Fibroblast of mammary gland (primary cell): Measurements from ENCODE around the gene CPNE6.

ENCODE experiments used
- DNase-seq: peaks from one replicate; pipeline ENCODE4 v3.0.0-alpha.2; 2010; ENCODE audit warnings: low read depth
- H3K4me3 ChIP-seq: 2 replicates; pipeline ENCODE4 v1.5.1; 2011; ENCODE audit warnings: low read depth, mild to moderate bottlenecking, low read length, moderate library complexity; ENCODE audit not compliant: control insufficient read depth
- TF ChIP-seq, protein P1 (sequence below): conservative IDR thresholded peaks from 2 replicates; pipeline ENCODE4 v1.5.1; 2011; ENCODE audit warnings: low read depth, low read length, inconsistent platforms; ENCODE audit not compliant: control insufficient read depth, insufficient read depth

Gene CPNE6

GRCh38 chr14:24108336-24108874, 37.0 kb downstream of the CPNE6 start:
- no peak overlapping the region for H3K4me3 ChIP-seq
- DNase-seq: no peak
- TF ChIP-seq, protein P1, sequence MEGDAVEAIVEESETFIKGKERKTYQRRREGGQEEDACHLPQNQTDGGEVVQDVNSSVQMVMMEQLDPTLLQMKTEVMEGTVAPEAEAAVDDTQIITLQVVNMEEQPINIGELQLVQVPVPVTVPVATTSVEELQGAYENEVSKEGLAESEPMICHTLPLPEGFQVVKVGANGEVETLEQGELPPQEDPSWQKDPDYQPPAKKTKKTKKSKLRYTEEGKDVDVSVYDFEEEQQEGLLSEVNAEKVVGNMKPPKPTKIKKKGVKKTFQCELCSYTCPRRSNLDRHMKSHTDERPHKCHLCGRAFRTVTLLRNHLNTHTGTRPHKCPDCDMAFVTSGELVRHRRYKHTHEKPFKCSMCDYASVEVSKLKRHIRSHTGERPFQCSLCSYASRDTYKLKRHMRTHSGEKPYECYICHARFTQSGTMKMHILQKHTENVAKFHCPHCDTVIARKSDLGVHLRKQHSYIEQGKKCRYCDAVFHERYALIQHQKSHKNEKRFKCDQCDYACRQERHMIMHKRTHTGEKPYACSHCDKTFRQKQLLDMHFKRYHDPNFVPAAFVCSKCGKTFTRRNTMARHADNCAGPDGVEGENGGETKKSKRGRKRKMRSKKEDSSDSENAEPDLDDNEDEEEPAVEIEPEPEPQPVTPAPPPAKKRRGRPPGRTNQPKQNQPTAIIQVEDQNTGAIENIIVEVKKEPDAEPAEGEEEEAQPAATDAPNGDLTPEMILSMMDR: no peak

GRCh38 chr14:24110060-24110459, 38.7 kb downstream of the CPNE6 start:
- DNase-seq: no peak
- TF ChIP-seq, protein P1: no peak
- no peak overlapping the region for H3K4me3 ChIP-seq

DNA sequence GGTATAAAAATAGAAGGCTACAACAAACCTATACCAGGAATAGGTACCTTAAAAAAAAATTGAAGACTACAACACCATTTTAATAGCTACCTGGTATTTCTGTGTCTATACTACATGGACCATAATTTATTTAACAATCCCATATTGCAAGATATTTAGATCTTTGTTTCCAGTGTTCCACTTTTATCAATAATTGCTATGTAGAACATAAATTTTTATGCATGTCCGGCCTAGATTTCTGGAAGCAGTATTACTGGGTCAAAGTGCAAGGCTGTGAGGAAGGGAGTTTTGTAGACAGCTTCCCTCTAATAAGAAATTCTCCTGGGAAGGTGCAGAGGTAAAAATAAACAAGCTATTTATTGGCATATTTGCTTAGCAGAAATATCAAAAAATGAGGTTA, 39.2 kb downstream of the CPNE6 start:
- no peak for DNase-seq
- H3K4me3 ChIP-seq: no peak overlapping the region
- TF ChIP-seq, protein P1: no peak

DNA sequence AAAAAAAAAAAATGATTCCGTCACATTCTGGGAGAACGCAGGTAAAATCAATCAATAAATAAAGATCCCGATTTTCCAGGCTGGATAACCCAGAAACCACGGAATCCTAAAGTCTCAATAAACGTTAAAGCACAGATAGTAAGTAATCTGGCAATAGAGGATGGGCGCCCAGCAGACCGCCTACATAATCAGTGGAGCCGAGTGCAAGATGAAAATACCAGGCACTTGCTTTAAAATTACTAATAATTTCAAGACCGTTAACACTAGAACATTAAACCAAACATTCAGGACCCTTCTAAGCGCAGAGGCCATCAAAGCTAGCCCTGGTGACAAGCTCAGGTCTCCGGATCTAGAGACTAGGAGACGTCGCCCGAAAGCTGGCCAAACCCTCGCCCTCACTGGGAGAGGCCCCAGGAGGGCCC, 42.0 kb downstream of the CPNE6 start:
- TF ChIP-seq, protein P1: no peak
- H3K4me3 ChIP-seq: peak overlapping the region; percentile 89
- DNase-seq: no peak

DNA sequence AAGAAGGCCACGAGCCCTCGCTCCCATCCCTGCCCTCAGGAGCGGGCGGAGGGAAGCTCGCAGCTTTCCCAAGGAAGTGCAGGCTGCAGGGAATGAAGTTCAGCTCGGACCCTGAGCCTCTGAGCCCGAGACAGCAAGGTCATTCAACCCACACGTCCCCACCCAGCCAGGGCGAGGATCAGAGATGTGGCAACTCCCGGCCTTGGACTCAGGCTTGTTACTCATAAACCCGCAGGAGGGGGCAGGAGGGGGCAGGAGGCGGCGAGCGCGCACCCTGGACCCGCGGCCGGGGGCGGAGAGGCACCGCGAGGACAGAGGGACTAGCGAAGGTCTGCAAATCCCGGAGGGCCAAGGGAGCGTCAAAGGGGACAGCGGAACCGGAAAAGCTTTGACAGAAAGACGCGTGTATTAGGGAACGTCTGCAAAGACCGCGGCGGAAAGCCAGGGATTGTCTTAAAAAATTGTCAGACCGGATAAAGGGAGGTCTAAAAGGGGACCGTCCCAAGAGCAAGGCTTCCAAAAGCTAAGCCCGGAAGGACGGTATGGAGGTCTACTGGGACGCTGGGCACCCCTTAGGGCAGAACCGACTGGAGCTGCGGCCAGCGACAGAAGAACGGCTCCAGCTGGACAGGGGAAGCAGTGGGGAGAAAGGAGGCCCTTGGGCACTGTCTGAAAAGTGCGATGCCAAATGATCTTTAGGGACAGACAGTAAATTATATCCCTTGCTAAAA, 42.6 kb downstream of the CPNE6 start:
- peak; percentile 87 for DNase-seq
- peak overlapping the region; percentile 89 for H3K4me3 ChIP-seq
- TF ChIP-seq, protein P1: no peak

GRCh38 chr14:24114532-24115421, 43.4 kb downstream of the CPNE6 start, which contains the start of the genes DCAF11 and NRL:
Gene DCAF11 (plus strand): TSS chr14:24114777. CDS start chr14:24115595, 818 bp downstream.
Gene NRL (minus strand): TSS chr14:24114949. CDS start chr14:24082848, 32,101 bp downstream.
- DNase-seq: peak; percentile 100
- H3K4me3 ChIP-seq: peak within 1 kb of the TSS; percentile 89
- TF ChIP-seq, protein P1: no peak
